Prostate gland (tissue), 2 donors: ENCODE results near the gene PRPF6. TPM values are rescaled to one million over a fixed set of nuclear protein-coding genes. Genes with fewer than 3 reads are reported as not detected.
"Not testable (repeated sequence)": the region's sequence is repeated elsewhere in the genome, so short reads cannot be mapped to it uniquely, and the experiment has no call there.

Source experiments
- DNase-seq: peaks from one replicate; pipeline ENCODE4 v3.0.0-alpha.2; 2019; ENCODE audit warnings: low spot score
- H3K27ac ChIP-seq, 2 donors: fragments of 200-600 bp; sonication (generic); 2 replicates each; pipeline ENCODE4 v1.5.1; 2017 to 2019
- H3K27me3 ChIP-seq: fragments of 200-600 bp; sonication (generic); replicated peaks from 2 replicates; pipeline ENCODE4 v1.5.1; 2019; ENCODE audit not compliant: insufficient read depth
- H3K36me3 ChIP-seq, 2 donors: fragments of 200-600 bp; sonication (generic); 1 replicate in 1 of 2; 2 replicates in 1 of 2; pipeline versions ENCODE4 v1.5.1 to v1.8.1; 2017 to 2019
- H3K4me1 ChIP-seq: fragments of 200-600 bp; sonication (generic); replicated peaks from 2 replicates; pipeline ENCODE4 v1.5.1; 2019
- H3K4me3 ChIP-seq, 2 donors: fragments of 200-600 bp; sonication (generic); 2 replicates each; pipeline ENCODE4 v1.5.1; 2017 to 2019
- H3K9me3 ChIP-seq: fragments of 200-600 bp; sonication (generic); 2 replicates; pipeline ENCODE4 v1.5.1; 2017
- CTCF ChIP-seq, 4 experiments: fragments of 200-600 bp in 2 of 4; fragments of 450-650 bp in 2 of 4; sonication (generic) in 2 of 4; IDR thresholded peaks; 1 replicate in 3 of 4; 2 replicates in 1 of 4; pipeline ENCODE4 v1.5.1; 2016 to 2019; ENCODE audit warnings: antibody characterized with exemption in 4 of 4, mild to moderate bottlenecking in 2 of 4, moderate library complexity in 2 of 4
- POLR2A ChIP-seq: fragments of 450-650 bp; IDR thresholded peaks from one replicate; pipeline ENCODE4 v1.6.1; 2016; ENCODE audit warnings: antibody characterized with exemption, mild to moderate bottlenecking
- POLR2AphosphoS5 ChIP-seq: sonication (generic); formaldehyde crosslinking; IDR thresholded peaks from one replicate; pipeline ENCODE4 v1.6.1; 2017; ENCODE audit warnings: antibody characterized with exemption
- WGBS: methylation state at CpG from one replicate; pipeline ENCODE4 v1.1.5; 2018; 5-methylcytosine and 5-hydroxymethylcytosine counted together
- intact Hi-C: fragments of 100-400 bp; cut with DNase I; formaldehyde crosslinking; loops from one replicate; pipeline ENCODE4 v1.14.2; 2022
- total RNA-seq, 2 donors: library from RNA; depleted of rRNA; stranded (reverse); fragments of >200 nt; gene quantifications; one replicate each; pipeline ENCODE4 v1.1.0, GENCODE V29; 2016

The PRPF6 gene
- total RNA-seq, 2 donors from 2014 or later, result 60.9 to 99.6 TPM

- no peak for DNase-seq
- WGBS, result 83% methylated on average over 18 of the region's 18 CpGs
- no peak overlapping the region for H3K4me3 ChIP-seq
- peaks cover 23% of the 10 kb centered on the region for H3K4me1 ChIP-seq
- TF ChIP-seq POLR2A, result no peak
- TF ChIP-seq CTCF (IDR thresholded peaks at IDR 0.05), result no peak
- no peak for TF ChIP-seq POLR2AphosphoS5
- no peaks in the 10 kb centered on the region for H3K9me3 ChIP-seq
- intact Hi-C loops, result loop anchor here (5.0 to 10.0 kb wide), 4 partner anchors 65 to 435 kb away; partner anchors contain the start of gene PTK6
- no peaks in the 10 kb centered on the region for H3K36me3 ChIP-seq
- no peaks in the 10 kb centered on the region for H3K27me3 ChIP-seq
- H3K27ac ChIP-seq, result no peak overlapping the region
Observed at GRCh38 chr20:63972312-63973159, 8.4 kb upstream of the PRPF6 start.

GRCh38 chr20:63973160-63973479, 7.8 kb upstream of the PRPF6 start:
- H3K27me3 ChIP-seq, result no peaks in the 10 kb centered on the region
- H3K4me3 ChIP-seq, result no peak overlapping the region
- no peaks in the 10 kb centered on the region for H3K9me3 ChIP-seq
- peak overlapping the region; percentile 65 to 74 for H3K27ac ChIP-seq
- TF ChIP-seq POLR2AphosphoS5, result no peak
- TF ChIP-seq POLR2A, result no peak
- TF ChIP-seq CTCF (IDR thresholded peaks at IDR 0.05), result no peak
- no peaks in the 10 kb centered on the region for H3K36me3 ChIP-seq
- no peak for DNase-seq
- peaks cover 23% of the 10 kb centered on the region for H3K4me1 ChIP-seq
- WGBS, result 96% methylated on average over 3 of the region's 3 CpGs
- intact Hi-C loops, result loop anchor here (5.0 to 10.0 kb wide), 4 partner anchors 66 to 436 kb away; partner anchors contain the start of gene PTK6

- Histone ChIP-seq H3K4me1 (peaks cover 17% of the 10 kb centered on the region), H3K4me3 (peak overlapping the region; percentile 14 to 30), H3K27me3 (no peaks in the 10 kb centered on the region), H3K27ac (peak overlapping the region; percentile 65 to 74), H3K9me3 (no peaks in the 10 kb centered on the region), H3K36me3 (no peaks in the 10 kb centered on the region)
- intact Hi-C loops, result loop anchor here (5.0 to 10.0 kb wide), 4 partner anchors 67 to 437 kb away; partner anchors contain the start of gene PTK6
- 10% methylated on average over 36 of the region's 37 CpGs for WGBS
- TF ChIP-seq CTCF (IDR thresholded peaks at IDR 0.05), result peak; percentile 95 to 99 (median 97)
- peak; percentile 77 for TF ChIP-seq POLR2AphosphoS5
- no peak for TF ChIP-seq POLR2A
- DNase-seq, result peak; percentile 84
Observed at GRCh38 chr20:63973636-63974401, 7.1 kb upstream of the PRPF6 start.

- intact Hi-C loops, result loop anchor here (5.0 to 10.0 kb wide), 4 partner anchors 67 to 437 kb away; partner anchors contain the start of gene PTK6
- H3K27me3 ChIP-seq, result no peaks in the 10 kb centered on the region
- 32% methylated on average over 19 of the region's 19 CpGs for WGBS
- H3K36me3 ChIP-seq, result no peaks in the 10 kb centered on the region
- DNase-seq, result peak; percentile 84
- peak overlapping the region; percentile 65 to 74 for H3K27ac ChIP-seq
- TF ChIP-seq POLR2A (no peak), POLR2AphosphoS5 (peak; percentile 75)
- H3K9me3 ChIP-seq, result no peaks in the 10 kb centered on the region
- no peak overlapping the region for H3K4me3 ChIP-seq
- peaks cover 15% of the 10 kb centered on the region for H3K4me1 ChIP-seq
Observed at GRCh38 chr20:63974402-63975200, 6.3 kb upstream of the PRPF6 start.

GRCh38 chr20:63976511-63976910, 4.4 kb upstream of the PRPF6 start:
- H3K9me3 ChIP-seq, DNase-seq, H3K27me3 ChIP-seq, H3K4me1 ChIP-seq, H3K36me3 ChIP-seq, H3K4me3 ChIP-seq, H3K27ac ChIP-seq: not testable (repeated sequence)
- 94% methylated on average over 7 of the region's 7 CpGs for WGBS
- intact Hi-C loops, result loop anchor here (10.0 kb wide), 2 partner anchors 202 to 332 kb away; no protein-coding TSS in a partner anchor
